ENCODE data around the gene FAXDC2. TPM values are rescaled to one million over a fixed set of nuclear protein-coding genes. Genes with fewer than 3 reads are reported as not detected.
A peak's percentile ranks its signal among the peaks of the same experiment; 100 is the strongest.
"Not testable (repeated sequence)": the region's sequence is repeated elsewhere in the genome, so short reads cannot be mapped to it uniquely, and the experiment has no call there.

Gene FAXDC2
- polyA plus RNA-seq, 3 donors, result 34.1 to 38.6 (median 35.9) TPM

DNA sequence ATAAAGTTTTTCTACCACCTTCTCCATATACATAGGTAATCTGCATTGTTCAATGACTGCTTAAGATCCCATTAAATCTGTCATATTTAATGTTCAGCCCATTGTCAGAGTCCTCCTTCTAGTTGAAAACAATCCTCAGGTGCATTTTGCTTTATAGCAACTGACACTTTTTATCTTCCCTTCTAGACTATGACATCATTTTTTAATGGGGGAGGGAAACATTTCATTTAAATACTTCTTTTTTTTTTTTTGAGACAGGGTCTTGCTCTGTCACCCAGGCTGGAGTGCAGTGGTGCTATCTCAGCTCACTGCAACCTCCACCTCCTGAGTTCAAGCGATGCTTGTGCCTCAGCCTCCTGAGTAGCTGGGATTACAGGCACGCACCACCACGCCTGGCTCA lies 17.6 kb downstream of the FAXDC2 start:
- DNase-seq (ENCODE audit: low read depth in 3 of 3, low spot score in 2 of 3), result not testable (repeated sequence)

GRCh38 chr5:154831451-154831850 lies 19.0 kb downstream of the FAXDC2 start:
- no peak for DNase-seq (ENCODE audit: low read depth in 3 of 3, low spot score in 2 of 3)

DNA sequence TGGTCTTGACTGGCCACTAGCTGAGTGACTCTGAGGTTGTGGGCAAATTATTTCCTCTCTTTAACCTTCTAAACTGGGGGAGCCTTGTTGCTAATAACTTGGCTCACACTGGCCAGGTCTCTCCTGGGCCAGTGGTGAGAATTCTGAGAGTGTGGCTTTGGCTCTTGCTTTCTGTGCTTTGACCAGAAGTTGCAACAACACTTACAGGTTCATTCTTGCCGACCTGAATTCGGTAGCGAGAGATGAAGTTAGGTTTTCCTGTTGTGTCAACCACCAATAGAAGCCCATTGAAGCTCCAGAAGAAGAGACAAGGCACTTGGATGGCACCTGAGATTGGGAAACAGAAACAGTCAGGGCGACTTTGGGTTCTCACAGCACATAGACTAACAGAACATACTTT lies 19.8 kb downstream of the FAXDC2 start:
- no peak for DNase-seq (ENCODE audit: low read depth in 3 of 3, low spot score in 2 of 3)

DNA sequence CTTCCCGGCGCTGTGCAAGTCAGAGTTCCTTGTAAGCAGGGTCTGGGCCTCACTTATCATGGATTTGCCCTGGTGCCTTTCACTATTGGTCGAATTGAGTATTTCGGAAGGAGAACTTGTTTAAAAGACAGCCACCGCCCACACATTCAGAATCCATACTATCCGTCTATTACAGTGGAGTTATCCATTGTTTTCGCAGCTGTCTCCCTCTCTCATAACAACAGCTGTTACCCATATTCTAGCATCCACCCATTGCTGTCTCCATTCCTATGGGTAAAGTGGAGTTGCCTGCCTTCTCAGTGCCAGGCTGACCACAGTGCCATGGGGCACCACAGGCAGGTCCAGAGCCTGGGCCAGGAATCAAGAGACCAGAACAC lies 20.2 kb downstream of the FAXDC2 start:
- DNase-seq (ENCODE audit: low read depth in 3 of 3, low spot score in 2 of 3), result no peak

GRCh38 chr5:154829589-154830218 lies 20.7 kb downstream of the FAXDC2 start:
- DNase-seq (ENCODE audit: low read depth in 3 of 3, low spot score in 2 of 3), result no peak

GRCh38 chr5:154829181-154829588 lies 21.2 kb downstream of the FAXDC2 start:
- DNase-seq (ENCODE audit: low read depth in 3 of 3, low spot score in 2 of 3), result no peak

DNA sequence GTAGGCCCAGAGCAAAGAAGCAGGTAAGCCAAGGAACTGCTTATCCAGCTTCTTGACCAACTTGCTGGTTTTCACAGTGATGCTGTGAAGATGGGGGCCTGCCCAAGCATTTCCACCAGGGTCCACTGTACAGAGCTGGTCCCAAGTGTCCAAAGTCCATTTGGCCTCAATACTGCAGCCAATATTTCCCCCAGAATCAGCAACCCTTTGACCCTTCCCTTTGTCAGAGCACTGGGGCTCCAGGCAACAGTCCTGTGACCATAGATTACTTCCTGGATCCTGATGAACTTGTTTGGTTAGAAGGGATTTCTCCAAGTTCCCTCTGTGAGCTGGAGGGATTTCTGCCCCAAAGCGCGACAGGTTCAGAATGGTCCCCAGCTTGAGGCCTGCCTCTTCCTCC lies 26.3 kb downstream of the FAXDC2 start:
- no peak for DNase-seq (ENCODE audit: low read depth in 3 of 3, low spot score in 2 of 3)

- no peak for DNase-seq (ENCODE audit: low read depth in 3 of 3, low spot score in 2 of 3)
Observed at GRCh38 chr5:154823605-154824004, 26.8 kb downstream of the FAXDC2 start.

GRCh38 chr5:154822896-154823295 lies 27.5 kb downstream of the FAXDC2 start:
- not testable (repeated sequence) for DNase-seq (ENCODE audit: low read depth in 3 of 3, low spot score in 2 of 3)

DNA sequence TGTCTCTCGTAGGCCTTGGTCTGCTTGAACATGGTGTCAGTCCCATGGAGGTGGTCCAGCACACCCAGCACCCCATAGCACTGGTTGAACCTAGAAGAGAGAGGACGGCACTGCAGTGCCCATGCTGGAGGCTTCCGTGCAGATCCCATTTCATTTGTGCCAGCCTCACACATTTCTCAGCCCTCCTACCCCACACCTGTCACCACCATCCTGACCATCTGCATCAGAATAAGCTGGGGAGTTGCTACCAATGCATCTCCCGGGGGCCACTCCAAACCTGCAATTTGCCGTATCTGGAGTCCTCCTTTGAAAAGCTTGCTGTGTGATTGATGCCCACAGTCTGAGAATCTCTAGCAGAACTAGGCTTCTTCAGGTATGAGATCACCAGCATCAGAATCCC lies 30.0 kb downstream of the FAXDC2 start:
- no peak for DNase-seq (ENCODE audit: low read depth in 3 of 3, low spot score in 2 of 3)

DNA sequence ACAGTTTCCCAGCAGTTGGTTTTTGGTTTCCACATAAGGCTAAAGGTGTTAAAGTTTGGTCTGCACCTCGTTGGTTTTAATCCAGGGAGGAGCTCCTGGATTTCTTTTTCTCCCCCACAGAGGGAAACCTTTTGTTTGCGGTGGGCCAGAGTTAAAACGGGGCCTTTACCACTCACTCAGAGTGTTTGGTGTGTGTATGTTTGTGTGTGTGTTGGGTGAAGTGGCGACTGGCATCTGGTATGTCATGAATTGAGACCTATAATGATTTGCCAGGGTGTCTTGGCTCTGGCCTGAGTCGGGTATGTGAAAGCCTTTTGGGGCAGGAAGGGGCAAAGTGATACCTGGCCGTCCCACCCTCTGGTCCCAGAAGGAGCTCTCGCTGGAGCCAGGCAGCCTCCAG lies 30.9 kb downstream of the FAXDC2 start:
- DNase-seq (ENCODE audit: low read depth in 3 of 3, low spot score in 2 of 3), result no peak

DNA sequence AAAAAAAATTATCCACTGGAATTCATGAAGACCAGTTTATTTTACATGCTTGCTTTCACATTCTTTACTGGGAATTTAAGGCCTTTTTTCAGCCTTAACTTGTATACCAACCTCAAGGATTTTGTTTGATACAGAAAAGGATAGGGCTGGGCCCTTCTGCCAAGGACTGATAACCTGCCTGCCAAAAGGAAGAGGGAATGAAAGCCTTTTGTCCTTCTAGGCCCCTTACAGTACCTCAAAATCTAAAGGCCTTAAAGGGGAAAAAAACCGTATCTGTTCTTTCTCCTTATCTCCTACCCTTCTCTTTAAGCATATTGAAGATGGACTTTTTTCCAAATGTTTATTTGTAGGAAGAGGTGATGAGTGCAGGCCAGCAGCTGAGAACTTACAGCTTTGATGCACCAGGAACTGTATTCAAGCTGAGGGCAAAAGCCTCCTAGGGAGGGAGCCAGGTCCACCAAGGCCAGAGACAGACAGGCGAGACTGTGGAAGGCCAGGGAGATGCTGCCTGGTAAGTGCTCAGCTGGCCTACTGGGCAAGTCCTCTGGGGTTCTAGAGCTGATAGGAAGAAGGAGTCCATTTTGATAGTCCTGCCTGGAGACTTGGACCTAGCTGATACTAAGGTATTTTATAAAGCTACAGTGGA lies 31.8 kb downstream of the FAXDC2 start:
- DNase-seq (ENCODE audit: low read depth in 3 of 3, low spot score in 2 of 3), result no peak

DNA sequence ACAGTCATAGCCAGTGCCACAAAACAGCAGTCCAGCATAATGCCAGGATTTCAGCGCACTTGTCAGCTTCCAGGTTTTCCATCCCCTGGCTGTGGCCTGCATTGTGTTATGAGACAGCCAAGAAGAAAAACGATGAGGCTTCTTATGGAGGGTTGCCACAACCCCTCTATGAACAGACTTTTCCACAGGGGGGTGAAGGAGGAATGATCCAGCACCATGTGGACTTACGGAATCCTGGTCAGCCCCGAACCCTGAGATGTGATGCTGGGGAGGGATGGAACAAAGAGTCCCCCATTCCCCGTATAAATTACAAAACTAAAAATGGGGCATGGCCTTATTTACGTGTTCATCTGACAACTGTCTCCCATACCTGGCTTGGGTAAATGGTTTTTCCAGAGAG lies 32.6 kb downstream of the FAXDC2 start:
- DNase-seq (ENCODE audit: low read depth in 3 of 3, low spot score in 2 of 3), result no peak

GRCh38 chr5:154816891-154817492 lies 33.4 kb downstream of the FAXDC2 start:
- no peak for DNase-seq (ENCODE audit: low read depth in 3 of 3, low spot score in 2 of 3)

DNA sequence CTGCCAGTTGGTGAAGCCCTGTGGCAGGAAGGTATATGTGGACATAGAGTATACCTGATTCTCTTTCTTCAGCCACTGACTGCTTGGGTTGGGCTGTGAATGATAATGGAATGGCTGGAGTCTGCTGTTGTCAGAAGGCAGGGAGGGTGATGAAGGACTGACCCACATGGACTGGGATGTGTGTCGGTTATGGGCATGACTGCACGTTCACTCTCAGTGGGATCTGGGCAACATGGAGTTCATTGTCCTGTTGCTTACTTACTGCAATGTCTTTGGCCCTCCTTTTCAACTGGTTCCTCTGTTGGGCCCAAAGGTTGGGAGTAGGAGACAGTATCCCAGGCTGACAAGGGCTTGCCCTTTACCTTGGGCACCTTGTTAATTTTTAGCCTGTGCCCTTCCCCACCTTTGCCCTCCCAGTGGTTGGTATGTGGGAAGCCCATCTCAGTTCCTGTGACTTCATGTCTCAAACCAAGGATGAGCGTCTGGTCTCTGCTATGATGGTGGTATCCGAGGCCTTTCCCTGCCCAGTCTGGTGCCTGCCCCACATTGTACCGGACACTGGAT lies 34.6 kb downstream of the FAXDC2 start:
- no peak for DNase-seq (ENCODE audit: low read depth in 3 of 3, low spot score in 2 of 3)

GRCh38 chr5:154815025-154815424 lies 35.4 kb downstream of the FAXDC2 start:
- no peak for DNase-seq (ENCODE audit: low read depth in 3 of 3, low spot score in 2 of 3)

DNA sequence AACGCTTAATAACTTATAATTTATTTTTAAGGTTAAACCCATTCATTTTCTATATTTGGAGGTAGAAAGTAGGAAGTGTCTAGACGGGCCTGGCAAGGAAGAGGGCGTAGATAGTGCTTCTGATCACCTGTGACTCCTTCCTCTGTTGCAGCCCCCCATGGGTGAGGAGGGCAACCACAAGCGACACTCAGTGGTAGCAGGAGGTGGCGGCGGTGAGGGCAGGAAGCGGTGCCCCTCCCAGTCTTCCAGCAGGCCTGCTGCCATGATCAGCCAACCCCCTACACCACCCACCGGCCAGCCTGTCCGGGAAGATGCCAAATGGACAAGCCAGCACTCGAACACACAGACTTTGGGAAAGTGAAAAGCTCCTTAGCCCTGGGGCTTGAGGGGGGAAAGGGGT lies 36.7 kb downstream of the FAXDC2 start:
- no peak for DNase-seq (ENCODE audit: low read depth in 3 of 3, low spot score in 2 of 3)

- DNase-seq (ENCODE audit: low read depth in 3 of 3, low spot score in 2 of 3), result no peak
Observed at GRCh38 chr5:154813158-154813557, 37.2 kb downstream of the FAXDC2 start.

GRCh38 chr5:154811653-154812465 lies 38.5 kb downstream of the FAXDC2 start:
- peak; percentile 23 to 30 (median 27) for DNase-seq (ENCODE audit: low read depth in 3 of 3, low spot score in 2 of 3)

DNA sequence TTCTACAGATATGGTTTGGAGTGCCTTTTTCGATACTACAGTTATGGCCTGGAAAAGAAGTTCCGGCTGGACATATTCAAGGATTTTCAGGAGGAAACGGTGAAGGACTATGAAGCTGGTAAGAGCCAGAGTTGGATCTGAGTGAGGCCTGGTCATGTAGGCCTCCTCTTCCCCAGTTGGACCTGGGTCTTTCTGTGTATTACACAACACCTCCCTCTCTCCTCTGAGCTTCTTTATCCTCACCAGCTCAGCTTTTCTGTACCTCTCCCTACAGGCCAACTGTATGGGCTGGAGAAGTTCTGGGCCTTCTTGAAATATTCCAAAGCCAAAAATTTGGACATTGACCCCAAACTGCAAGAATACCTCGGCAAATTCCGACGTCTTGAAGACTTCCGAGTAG lies 39.2 kb downstream of the FAXDC2 start:
- no peak for DNase-seq (ENCODE audit: low read depth in 3 of 3, low spot score in 2 of 3)

GRCh38 chr5:154806176-154806575 lies 44.2 kb downstream of the FAXDC2 start:
- no peak for DNase-seq (ENCODE audit: low read depth in 3 of 3, low spot score in 2 of 3)
